K562 (cell line): ENCODE data around the gene SAPCD1. TPM values are rescaled to one million over a fixed set of nuclear protein-coding genes. Genes with fewer than 3 reads are reported as not detected.

Source experiments
- ATAC-seq: fragments of 200-7000 bp; cut with Tn5 transposase; 3 replicates; pipeline ENCODE4 v1.9.1; 2020; ENCODE audit warnings: moderate library complexity
- BruUV-seq: library from RNA; stranded (reverse); fragments of 400-500 nt; replicated peaks from 2 replicates; lab custom pipeline; 2021; lab: Mats Ljungman, UMichigan
- CTCF ChIA-PET: fragments of 300-600 bp; formaldehyde crosslinking; extraction: SDS; loops from one replicate; lab custom pipeline; 2021; ENCODE audit warnings: low intra/inter-chr PET ratio; lab: Yijun Ruan, JAX
- POLR2A ChIA-PET: fragments of 300-600, 350-650 bp; sonication (Branson Sonifier 250); formaldehyde crosslinking; extraction: SDS; loops from one replicate; lab custom pipeline; 2021; ENCODE audit warnings: antibody characterized with exemption, inconsistent platforms; lab: Yijun Ruan, JAX
- DNase-seq, 4 experiments: peaks; one replicate each; pipeline versions ENCODE4 v3.0.0 to v3.0.0-alpha.2; 2011 to 2018; ENCODE audit warnings: low spot score in 3 of 4, mixed read lengths in 3 of 4; ENCODE audit errors: extremely low read depth in 1 of 4
- FAIRE-seq: peaks from 2 replicates; lab custom pipeline; 2011; peaks lifted over from hg19 to GRCh38; lab: Jason Lieb, UNC
- H2AFZ ChIP-seq: 2 replicates; pipeline ENCODE4 v1.6.0; 2011; ENCODE audit warnings: low read depth, low read length, control low read depth, inconsistent platforms
- H3K27ac ChIP-seq: fragments of 200-600 bp; 3 replicates; pipeline ENCODE4 v1.8.0; 2011; ENCODE audit warnings: low read depth, mild to moderate bottlenecking, control low read depth, inconsistent platforms, low read length, moderate library complexity, mixed read lengths; ENCODE audit errors: extremely low read depth
- H3K27me3 ChIP-seq, 2 experiments: fragments of 300-600 bp in 1 of 2; 2 replicates in 1 of 2; 3 replicates in 1 of 2; pipeline versions ENCODE4 v1.6.0 to v1.8.0; 2011; ENCODE audit warnings: inconsistent platforms in 2 of 2, low read length in 2 of 2, mild to moderate bottlenecking in 1 of 2, mixed read lengths in 1 of 2, moderate library complexity in 1 of 2; ENCODE audit not compliant: control insufficient read depth in 2 of 2, insufficient read depth in 2 of 2
- H3K36me3 ChIP-seq: fragments of 300-600 bp; 3 replicates; pipeline ENCODE4 v1.8.0; 2011; ENCODE audit warnings: mild to moderate bottlenecking, low read length, inconsistent platforms; ENCODE audit not compliant: control insufficient read depth, insufficient read depth
- H3K4me1 ChIP-seq, 2 experiments: fragments of 200-600 bp in 1 of 2; replicated peaks in 1 of 2; 2 replicates in 1 of 2; 3 replicates in 1 of 2; pipeline versions ENCODE4 v1.5.1 to v1.8.0; 2011; ENCODE audit warnings: inconsistent platforms in 2 of 2, low read length in 2 of 2, mild to moderate bottlenecking in 1 of 2, mixed read lengths in 1 of 2, moderate library complexity in 1 of 2; ENCODE audit not compliant: control insufficient read depth in 2 of 2, insufficient read depth in 2 of 2
- H3K4me2 ChIP-seq: 2 replicates; pipeline ENCODE4 v1.6.1; 2011; ENCODE audit warnings: low read length, control low read depth, inconsistent platforms, mixed read lengths; ENCODE audit not compliant: insufficient read depth
- H3K4me3 ChIP-seq: fragments of 200-600 bp; sonication (generic), shearing (Covaris generic); 2 replicates; pipeline ENCODE4 v1.5.1; 2016; ENCODE audit warnings: control low read depth, inconsistent platforms
- H3K79me2 ChIP-seq: fragments of 200-600 bp; 3 replicates; pipeline ENCODE4 v1.8.0; 2011; ENCODE audit warnings: low read length, inconsistent platforms; ENCODE audit not compliant: control insufficient read depth, insufficient read depth
- H3K9ac ChIP-seq, 2 experiments: 2 replicates each; pipeline versions ENCODE4 v1.6.0 to v1.6.1; 2011; ENCODE audit warnings: low read depth in 2 of 2, low read length in 2 of 2, control low read depth in 1 of 2, inconsistent platforms in 1 of 2, mild to moderate bottlenecking in 1 of 2, mixed read lengths in 1 of 2; ENCODE audit not compliant: insufficient read depth in 1 of 2
- H3K9me1 ChIP-seq: one replicate; pipeline ENCODE4 v1.6.0; 2011; ENCODE audit warnings: inconsistent platforms, mild to moderate bottlenecking, low read length, moderate library complexity; ENCODE audit not compliant: control insufficient read depth, insufficient read depth
- H3K9me3 ChIP-seq: replicated peaks from 2 replicates; pipeline ENCODE4 v1.5.1; 2011; ENCODE audit warnings: low read depth, low read length, inconsistent platforms; ENCODE audit not compliant: control insufficient read depth, insufficient read depth
- H4K20me1 ChIP-seq: replicated peaks from 2 replicates; pipeline ENCODE4 v1.6.1; 2011; ENCODE audit warnings: low read length, inconsistent platforms, mixed read lengths; ENCODE audit not compliant: control insufficient read depth, insufficient read depth
- ATF2 ChIP-seq: sonication (generic); formaldehyde crosslinking; IDR thresholded peaks from 2 replicates; pipeline ENCODE4 v1.8.1; 2022; ENCODE audit warnings: missing genetic modification reagents
- CREBBP ChIP-seq: IDR thresholded peaks from one replicate; pipeline ENCODE4 v1.6.1; 2012; ENCODE audit warnings: low read depth, mild to moderate bottlenecking, control low read depth, inconsistent platforms, low read length
- DIDO1 ChIP-seq: fragments of 450-650 bp; IDR thresholded peaks from 2 replicates; pipeline ENCODE4 v1.6.1; 2016; ENCODE audit warnings: low read depth, missing biosample characterization, missing genetic modification characterization
- L3MBTL2 ChIP-seq: fragments of 450-650 bp; IDR thresholded peaks from 2 replicates; pipeline ENCODE4 v1.6.1; 2016; ENCODE audit warnings: mild to moderate bottlenecking, moderate library complexity
- MED1 ChIP-seq: sonication (generic); formaldehyde crosslinking; IDR thresholded peaks from 2 replicates; pipeline ENCODE4 v1.8.1; 2023; ENCODE audit warnings: missing genetic modification reagents, borderline replicate concordance
- NRF1 ChIP-seq, 2 experiments: fragments of 450-650 bp; IDR thresholded peaks in 1 of 2; conservative IDR thresholded peaks in 1 of 2; 2 replicates each; pipeline ENCODE4 v1.6.1; 2014; ENCODE audit warnings: mild to moderate bottlenecking in 2 of 2
- POLR2AphosphoS2 ChIP-seq: IDR thresholded peaks from 2 replicates; pipeline ENCODE4 v1.6.1; 2012; ENCODE audit warnings: low read length, improper control_type of control experiment
- POLR2B ChIP-seq: fragments of 450-650 bp; IDR thresholded peaks from 2 replicates; pipeline ENCODE4 v1.6.1; 2018; ENCODE audit warnings: low read depth; ENCODE audit not compliant: partially characterized antibody
- RB1 ChIP-seq: fragments of 450-650 bp; IDR thresholded peaks from 2 replicates; pipeline ENCODE4 v1.6.1; 2017; ENCODE audit warnings: low read depth, mild to moderate bottlenecking
- TRIM28 ChIP-seq: fragments of 450-650 bp; IDR thresholded peaks from 2 replicates; pipeline ENCODE4 v1.6.1; 2017
- ZC3H4 ChIP-seq: sonication (generic); formaldehyde crosslinking; IDR thresholded peaks from 2 replicates; pipeline ENCODE4 v1.9.0; 2021; ENCODE audit warnings: missing genetic modification reagents, borderline replicate concordance
- ZNF174 ChIP-seq: fragments of 250-450 bp; sonication (Bioruptor Pico); IDR thresholded peaks from 2 replicates; pipeline ENCODE4 v1.4.0; 2020; ENCODE audit warnings: mild to moderate bottlenecking
- ZNF217 ChIP-seq: sonication (generic); formaldehyde crosslinking; IDR thresholded peaks from 2 replicates; pipeline ENCODE4 v1.8.0; 2022; ENCODE audit warnings: mild to moderate bottlenecking, missing genetic modification reagents
- ZNF282 ChIP-seq: sonication (generic); formaldehyde crosslinking; IDR thresholded peaks from 2 replicates; pipeline ENCODE4 v1.8.1; 2023; ENCODE audit warnings: missing genetic modification reagents
- ZNF785 ChIP-seq: fragments of 250-450 bp; sonication (Bioruptor Pico); IDR thresholded peaks from 2 replicates; pipeline ENCODE4 v1.4.0; 2020; ENCODE audit warnings: mild to moderate bottlenecking
- WGBS: fragments of 100-300 bp; shearing (Covaris generic); methylation state at CpG from one replicate; pipeline ENCODE4 v1.1.6; 2016; ENCODE audit warnings: low coverage, mixed read lengths; ENCODE audit not compliant: insufficient coverage; ENCODE audit errors: missing lambda C conversion rate; 5-methylcytosine and 5-hydroxymethylcytosine counted together
- in situ Hi-C: fragments of 300-500 bp; cut with MboI; formaldehyde crosslinking; loops from 4 replicates; pipeline ENCODE4 v1.15.0; 2018; ENCODE audit warnings: inconsistent platforms, mixed read lengths
- intact Hi-C: fragments of 100-400 bp; cut with micrococcal nuclease; formaldehyde crosslinking; loops from 2 replicates; pipeline ENCODE4 v1.14.2; 2022
- polyA plus RNA-seq, 8 experiments: library from polyadenylated mRNA; depleted of rRNA in 4 of 8; stranded (reverse) in 5 of 8; unstranded in 3 of 8; fragments of >200 nt; fragmentation: Nextera tagmentation in 2 of 8; fragmentation: Illumina TruSeq in 1 of 8; extraction: Ambion mirVana in 2 of 8; extraction: Trizol in 1 of 8; gene quantifications; 2 replicates each; pipeline versions ENCODE4 v1.2.1 to v1.2.3, GENCODE V29; 2011 to 2014; ENCODE audit warnings: inconsistent platforms in 1 of 8, missing spikeins in 1 of 8
- total RNA-seq, 7 experiments: library from RNA; depleted of rRNA in 6 of 7; stranded (reverse); fragments of >200 nt in 6 of 7; fragmentation: Illumina TruSeq in 2 of 7; extraction: Trizol in 2 of 7; gene quantifications; 2 replicates each; pipeline versions ENCODE4 v1.2.1 to v1.2.3, GENCODE V29; 2011 to 2021; ENCODE audit warnings: low replicate concordance in 1 of 7
- TF ChIP-seq, protein P1 (sequence below): sonication (generic); formaldehyde crosslinking; IDR thresholded peaks from 2 replicates; pipeline ENCODE4 v1.9.0; 2022; ENCODE audit warnings: mild to moderate bottlenecking, missing genetic modification reagents
- TF ChIP-seq, protein P2 (sequence below): sonication (generic); formaldehyde crosslinking; IDR thresholded peaks from 2 replicates; pipeline ENCODE4 v1.8.1; 2023; ENCODE audit warnings: mild to moderate bottlenecking, missing genetic modification reagents
- TF ChIP-seq, protein P3 (sequence below): fragments of 450-650 bp; IDR thresholded peaks from 2 replicates; pipeline ENCODE4 v1.7.0; 2016; ENCODE audit warnings: borderline replicate concordance

The SAPCD1 gene
- total and polyA plus RNA-seq, 9 of the 15 experiments (the other 6 are each of a cell fraction or from before 2014, with no cell fraction given) = 2.6 to 30.2 (median 7.4) TPM

DNA sequence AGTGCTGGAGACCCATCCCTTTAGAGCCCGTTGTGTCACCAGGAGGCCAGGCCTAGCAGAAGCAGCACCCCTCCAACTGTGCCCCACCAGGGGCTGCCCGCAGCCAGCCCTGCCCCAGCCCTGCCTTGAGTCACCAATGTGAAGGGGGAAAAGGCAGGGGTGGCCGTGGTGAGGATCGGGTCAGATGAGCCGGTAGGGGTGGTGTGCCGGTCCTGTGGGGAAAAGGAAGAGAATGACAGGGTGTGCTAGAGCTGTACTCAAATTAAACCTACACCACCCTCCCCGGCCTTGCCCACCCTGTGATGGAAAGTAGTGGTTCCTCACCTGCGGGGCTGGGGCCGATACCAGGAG, 3.1 kb downstream of the SAPCD1 start:
- no TSS peak for BruUV-seq
- FAIRE-seq (no peak), ATAC-seq (no peak), DNase-seq (no peak)
- 68% methylated on average over 9 of the region's 9 CpGs for WGBS
- Histone ChIP-seq H3K36me3 (peaks cover 36% of the 10 kb centered on the region; the same call in 2 of the 3 replicates), H3K4me3 (no peak overlapping the region), H3K9me1 (peaks cover 4% of the 10 kb centered on the region), H3K4me1 (peaks cover 16 to 44% of the 10 kb centered on the region in 2 experiments; a peak in 4 of 5 replicates), H3K27me3 (no peaks in the 10 kb centered on the region), H3K4me2 (no peak overlapping the region), H2AFZ (no peak overlapping the region), H3K27ac (no peak overlapping the region), H3K9me3 (no peaks in the 10 kb centered on the region), H4K20me1 (no peaks in the 10 kb centered on the region), H3K79me2 (no peaks in the 10 kb centered on the region), H3K9ac (peak overlapping the region in 1 of 2 experiments; percentile 72; a peak in 2 of 4 replicates)
- CTCF ChIA-PET = interaction anchor here (1.4 kb wide), 1 partner anchor 85 kb away, joined by 4 read pairs; the partner anchor contains the start of gene LY6G5C
- POLR2A ChIA-PET = interaction anchor here (0.6 to 4.6 kb wide), 16 partner anchors 9 to 105 kb away, joined by 3 to 29 read pairs (median 3); partner anchors contain the start of genes C6orf47, CLIC1, HSPA1B and LSM2
- intact Hi-C loops = no loop called here
- in situ Hi-C loops = loop anchor here (5.0 kb wide), 1 partner anchor 78 kb away; no protein-coding TSS in a partner anchor
- TF ChIP-seq TRIM28 (no peak), ZNF785 (CRISPR knock-in tag) (no peak), ZNF282 (CRISPR knock-in tag) (no peak), CREBBP (no peak), RB1 (no peak), DIDO1 (no peak), ZNF174 (CRISPR knock-in tag) (no peak), POLR2AphosphoS2 (peak; percentile 85), ZNF217 (no peak), NRF1 (conservative IDR thresholded peaks at IDR 0.05 in 1 of 2, IDR thresholded peaks at IDR 0.05 in 1 of 2) (no peak), MED1 (CRISPR knock-in tag) (no peak), ZC3H4 (CRISPR knock-in tag) (no peak), L3MBTL2 (no peak), POLR2B (peak; percentile 41), ATF2 (CRISPR knock-in tag) (no peak)
- TF ChIP-seq, protein P1, sequence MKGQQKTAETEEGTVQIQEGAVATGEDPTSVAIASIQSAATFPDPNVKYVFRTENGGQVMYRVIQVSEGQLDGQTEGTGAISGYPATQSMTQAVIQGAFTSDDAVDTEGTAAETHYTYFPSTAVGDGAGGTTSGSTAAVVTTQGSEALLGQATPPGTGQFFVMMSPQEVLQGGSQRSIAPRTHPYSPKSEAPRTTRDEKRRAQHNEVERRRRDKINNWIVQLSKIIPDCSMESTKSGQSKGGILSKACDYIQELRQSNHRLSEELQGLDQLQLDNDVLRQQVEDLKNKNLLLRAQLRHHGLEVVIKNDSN = 0 out of 2 replicates have a peak, but pooled peaks have one; percentile 7
- TF ChIP-seq, protein P2, sequence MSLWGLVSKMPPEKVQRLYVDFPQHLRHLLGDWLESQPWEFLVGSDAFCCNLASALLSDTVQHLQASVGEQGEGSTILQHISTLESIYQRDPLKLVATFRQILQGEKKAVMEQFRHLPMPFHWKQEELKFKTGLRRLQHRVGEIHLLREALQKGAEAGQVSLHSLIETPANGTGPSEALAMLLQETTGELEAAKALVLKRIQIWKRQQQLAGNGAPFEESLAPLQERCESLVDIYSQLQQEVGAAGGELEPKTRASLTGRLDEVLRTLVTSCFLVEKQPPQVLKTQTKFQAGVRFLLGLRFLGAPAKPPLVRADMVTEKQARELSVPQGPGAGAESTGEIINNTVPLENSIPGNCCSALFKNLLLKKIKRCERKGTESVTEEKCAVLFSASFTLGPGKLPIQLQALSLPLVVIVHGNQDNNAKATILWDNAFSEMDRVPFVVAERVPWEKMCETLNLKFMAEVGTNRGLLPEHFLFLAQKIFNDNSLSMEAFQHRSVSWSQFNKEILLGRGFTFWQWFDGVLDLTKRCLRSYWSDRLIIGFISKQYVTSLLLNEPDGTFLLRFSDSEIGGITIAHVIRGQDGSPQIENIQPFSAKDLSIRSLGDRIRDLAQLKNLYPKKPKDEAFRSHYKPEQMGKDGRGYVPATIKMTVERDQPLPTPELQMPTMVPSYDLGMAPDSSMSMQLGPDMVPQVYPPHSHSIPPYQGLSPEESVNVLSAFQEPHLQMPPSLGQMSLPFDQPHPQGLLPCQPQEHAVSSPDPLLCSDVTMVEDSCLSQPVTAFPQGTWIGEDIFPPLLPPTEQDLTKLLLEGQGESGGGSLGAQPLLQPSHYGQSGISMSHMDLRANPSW (CRISPR knock-in tag) = no peak
- TF ChIP-seq, protein P3, sequence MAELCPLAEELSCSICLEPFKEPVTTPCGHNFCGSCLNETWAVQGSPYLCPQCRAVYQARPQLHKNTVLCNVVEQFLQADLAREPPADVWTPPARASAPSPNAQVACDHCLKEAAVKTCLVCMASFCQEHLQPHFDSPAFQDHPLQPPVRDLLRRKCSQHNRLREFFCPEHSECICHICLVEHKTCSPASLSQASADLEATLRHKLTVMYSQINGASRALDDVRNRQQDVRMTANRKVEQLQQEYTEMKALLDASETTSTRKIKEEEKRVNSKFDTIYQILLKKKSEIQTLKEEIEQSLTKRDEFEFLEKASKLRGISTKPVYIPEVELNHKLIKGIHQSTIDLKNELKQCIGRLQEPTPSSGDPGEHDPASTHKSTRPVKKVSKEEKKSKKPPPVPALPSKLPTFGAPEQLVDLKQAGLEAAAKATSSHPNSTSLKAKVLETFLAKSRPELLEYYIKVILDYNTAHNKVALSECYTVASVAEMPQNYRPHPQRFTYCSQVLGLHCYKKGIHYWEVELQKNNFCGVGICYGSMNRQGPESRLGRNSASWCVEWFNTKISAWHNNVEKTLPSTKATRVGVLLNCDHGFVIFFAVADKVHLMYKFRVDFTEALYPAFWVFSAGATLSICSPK = no peak
